Endodermal cell (in vitro differentiated cells): ENCODE measurements around the gene FAM107B. TPM values are rescaled to one million over a fixed set of nuclear protein-coding genes. Genes with fewer than 3 reads are reported as not detected.

Experiments used
- DNase-seq: peaks from one replicate; pipeline ENCODE4 v3.0.0-alpha.2; 2017
- H3K27ac ChIP-seq: 2 replicates; pipeline ENCODE4 v1.5.1; 2013; ENCODE audit warnings: mild to moderate bottlenecking, low read depth, low read length, moderate library complexity
- H3K27me3 ChIP-seq: 2 replicates; pipeline ENCODE4 v1.6.1; 2013; ENCODE audit warnings: mild to moderate bottlenecking, low read length, moderate library complexity; ENCODE audit not compliant: insufficient read depth, control insufficient read depth, poor library complexity, severe bottlenecking
- H3K36me3 ChIP-seq: 2 replicates; pipeline ENCODE4 v1.7.0; 2013; ENCODE audit warnings: mild to moderate bottlenecking, low read length, moderate library complexity; ENCODE audit not compliant: control insufficient read depth, insufficient read depth
- H3K4me1 ChIP-seq: one replicate; pipeline ENCODE4 v1.7.0; 2013; ENCODE audit warnings: low read length; ENCODE audit not compliant: control insufficient read depth, insufficient read depth
- H3K4me3 ChIP-seq: 2 replicates; pipeline ENCODE4 v1.5.1; 2013; ENCODE audit warnings: mild to moderate bottlenecking, low read length, moderate library complexity
- H3K9ac ChIP-seq: 2 replicates; pipeline ENCODE4 v1.6.1; 2013; ENCODE audit warnings: mild to moderate bottlenecking, low read length, moderate library complexity; ENCODE audit not compliant: poor library complexity, severe bottlenecking; ENCODE audit errors: extremely low read depth
- H3K9me3 ChIP-seq: 2 replicates; pipeline ENCODE4 v1.6.1; 2013; ENCODE audit warnings: mild to moderate bottlenecking, low read length, moderate library complexity; ENCODE audit not compliant: control insufficient read depth
- H3K27ac Mint-ChIP-seq: 2 replicates; pipeline ENCODE4 v1.8.0; 2020; ENCODE audit warnings: mixed read lengths
- H3K27me3 Mint-ChIP-seq: 2 replicates; pipeline ENCODE4 v1.8.0; 2021; ENCODE audit warnings: mild to moderate bottlenecking, mixed read lengths; ENCODE audit not compliant: insufficient read depth
- H3K36me3 Mint-ChIP-seq: 2 replicates; pipeline ENCODE4 v1.8.0; 2020; ENCODE audit warnings: low read depth, mixed read lengths
- H3K4me1 Mint-ChIP-seq: 2 replicates; pipeline ENCODE4 v1.8.0; 2020; ENCODE audit warnings: mixed read lengths
- H3K4me3 Mint-ChIP-seq: 2 replicates; pipeline ENCODE4 v1.8.0; 2020; ENCODE audit warnings: mild to moderate bottlenecking, moderate library complexity, mixed read lengths
- H3K9me3 Mint-ChIP-seq: 2 replicates; pipeline ENCODE4 v1.8.0; 2020; ENCODE audit warnings: mild to moderate bottlenecking, mixed read lengths
- CTCF ChIP-seq: fragments of 200-600 bp; sonication (generic); conservative IDR thresholded peaks from 2 replicates; pipeline ENCODE4 v1.5.0; 2021; ENCODE audit warnings: antibody characterized with exemption, mild to moderate bottlenecking
- WGBS, 2 experiments: methylation state at CpG; one replicate each; pipeline versions ENCODE4 v1.1.5 to v1.1.7; 2013; ENCODE audit warnings: missing lambda C conversion rate in 2 of 2, mixed read lengths in 1 of 2; ENCODE audit not compliant: insufficient coverage in 1 of 2, insufficient read length in 1 of 2; 5-methylcytosine and 5-hydroxymethylcytosine counted together
- total RNA-seq, 2 donors: library from RNA; stranded (reverse); fragmentation: NEBNext Ultra II Directional in 1 of 2; extraction: Animal tissue kit (Norgen Biotek cat#: 25700) in 1 of 2; gene quantifications; 2 replicates in 1 of 2; 3 replicates in 1 of 2; pipeline ENCODE4 v1.2.1, GENCODE V29; 2021

The FAM107B gene
- total RNA-seq, 2 donors from 2014 or later = 16.0 to 24.0 TPM

GRCh38 chr10:14602807-14603533, 171.7 kb downstream of the FAM107B start:
- peaks cover 23% of the 10 kb centered on the region for H3K27me3 Mint-ChIP-seq
- peak overlapping the region; percentile 67 for H3K9ac ChIP-seq
- WGBS, 2 experiments = 26 to 32% methylated on average over 5 to 8 of the region's 9 CpGs
- peaks cover 11% of the 10 kb centered on the region for H3K4me1 Mint-ChIP-seq
- H3K36me3 ChIP-seq = peaks cover 25% of the 10 kb centered on the region
- no peaks in the 10 kb centered on the region for H3K9me3 ChIP-seq
- H3K4me3 Mint-ChIP-seq = peak overlapping the region; percentile 75
- peaks cover 5% of the 10 kb centered on the region for H3K27me3 ChIP-seq
- peak overlapping the region; percentile 99 for H3K4me3 ChIP-seq
- H3K27ac ChIP-seq = no peak overlapping the region
- no peak for DNase-seq
- peaks cover 25% of the 10 kb centered on the region for H3K36me3 Mint-ChIP-seq
- H3K9me3 Mint-ChIP-seq = no peaks in the 10 kb centered on the region
- no peak for TF ChIP-seq CTCF
- H3K4me1 ChIP-seq = peaks cover 9% of the 10 kb centered on the region
- H3K27ac Mint-ChIP-seq = peak overlapping the region; percentile 77

- Histone ChIP-seq H3K27me3 (peaks cover 5% of the 10 kb centered on the region), H3K36me3 (peaks cover 27% of the 10 kb centered on the region), H3K27ac (no peak overlapping the region), H3K4me3 (peak overlapping the region; percentile 99), H3K4me1 (peaks cover 9% of the 10 kb centered on the region), H3K9ac (no peak overlapping the region), H3K9me3 (no peaks in the 10 kb centered on the region)
- H3K9me3 Mint-ChIP-seq = no peaks in the 10 kb centered on the region
- H3K36me3 Mint-ChIP-seq = peaks cover 29% of the 10 kb centered on the region
- TF ChIP-seq CTCF = no peak
- DNase-seq = no peak
- H3K4me3 Mint-ChIP-seq = no peak overlapping the region
- peaks cover 23% of the 10 kb centered on the region for H3K27me3 Mint-ChIP-seq
- no peak overlapping the region for H3K27ac Mint-ChIP-seq
- H3K4me1 Mint-ChIP-seq = peaks cover 11% of the 10 kb centered on the region
- WGBS, 2 experiments = 86 to 89% methylated on average over 13 to 16 of the region's 16 CpGs
Observed at GRCh38 chr10:14601872-14602725, 172.6 kb downstream of the FAM107B start.

GRCh38 chr10:14601326-14601725, 173.4 kb downstream of the FAM107B start:
- Mint-ChIP-seq H3K27ac (no peak overlapping the region), H3K36me3 (peaks cover 32% of the 10 kb centered on the region), H3K27me3 (peaks cover 20% of the 10 kb centered on the region), H3K4me3 (no peak overlapping the region), H3K9me3 (no peaks in the 10 kb centered on the region), H3K4me1 (peaks cover 11% of the 10 kb centered on the region)
- Histone ChIP-seq H3K36me3 (peaks cover 31% of the 10 kb centered on the region), H3K27ac (no peak overlapping the region), H3K9ac (no peak overlapping the region), H3K4me3 (no peak overlapping the region), H3K4me1 (peaks cover 9% of the 10 kb centered on the region), H3K9me3 (no peaks in the 10 kb centered on the region), H3K27me3 (peaks cover 5% of the 10 kb centered on the region)
- no peak for TF ChIP-seq CTCF
- no peak for DNase-seq
- WGBS, 2 experiments = 92% methylated on average over 4 of the region's 4 CpGs; no CpG with 5 or more reads in 1 of the 2 experiments
